Measurements from ENCODE around the gene KIF3B. TPM values are rescaled to one million over a fixed set of nuclear protein-coding genes. Genes with fewer than 3 reads are reported as not detected.

Gene KIF3B
- total RNA-seq, 2 experiments from 2014 or later: 25.4 to 25.7 TPM

- Mint-ChIP-seq H3K36me3 (ENCODE audit: low read depth) (peaks cover 48% of the 10 kb centered on the region), H3K4me3 (no peak overlapping the region), H3K9me3 (no peaks in the 10 kb centered on the region), H3K27me3 (no peaks in the 10 kb centered on the region), H3K4me1 (ENCODE audit: low read depth) (peaks cover 73% of the 10 kb centered on the region), H3K27ac (peak overlapping the region; percentile 40)
- ChIA-PET CTCF (interaction anchor here (1.1 to 1.4 kb wide), 2 partner anchors 20 to 24 kb away, joined by 3 read pairs; no protein-coding TSS in a partner anchor), POLR2A (interaction anchor here (0.7 to 2.0 kb wide), 4 partner anchors 10 to 62 kb away, joined by 3 to 5 read pairs (median 4); no protein-coding TSS in a partner anchor)
- ATAC-seq (no peak), DNase-seq (no peak)
- intact Hi-C loops (cut with micrococcal nuclease): no loop called here
- no peak for TF ChIP-seq CTCF (IDR thresholded peaks at IDR 0.05)
Observed at GRCh38 chr20:32365564-32365963, 88.1 kb downstream of the KIF3B start.

- H3K36me3 Mint-ChIP-seq (ENCODE audit: low read depth): peaks cover 48% of the 10 kb centered on the region
- ChIA-PET CTCF (no interaction called here), POLR2A (interaction anchor here (1.0 kb wide), 1 partner anchor 9 kb away, joined by 6 read pairs; the partner anchor contains the start of gene ASXL1)
- peaks cover 70% of the 10 kb centered on the region for H3K4me1 Mint-ChIP-seq (ENCODE audit: low read depth)
- ATAC-seq: peak; percentile 60
- H3K4me3 Mint-ChIP-seq: no peak overlapping the region
- intact Hi-C loops (cut with micrococcal nuclease): no loop called here
- no peak for DNase-seq
- H3K27me3 Mint-ChIP-seq: no peaks in the 10 kb centered on the region
- no peak for TF ChIP-seq CTCF (IDR thresholded peaks at IDR 0.05)
- H3K9me3 Mint-ChIP-seq: no peaks in the 10 kb centered on the region
- H3K27ac Mint-ChIP-seq: peak overlapping the region; percentile 53
Observed at GRCh38 chr20:32366380-32366779, 88.9 kb downstream of the KIF3B start.

GRCh38 chr20:32368323-32368722, 90.9 kb downstream of the KIF3B start:
- ChIA-PET POLR2A (interaction anchor here (0.6 to 1.3 kb wide), 2 partner anchors 52 to 369 kb away, joined by 3 to 5 read pairs; no protein-coding TSS in a partner anchor), CTCF (no interaction called here)
- no peak for TF ChIP-seq CTCF (IDR thresholded peaks at IDR 0.05)
- Mint-ChIP-seq H3K4me3 (no peak overlapping the region), H3K27ac (peak overlapping the region; percentile 53), H3K4me1 (ENCODE audit: low read depth) (peaks cover 51% of the 10 kb centered on the region), H3K36me3 (ENCODE audit: low read depth) (peaks cover 39% of the 10 kb centered on the region), H3K27me3 (no peaks in the 10 kb centered on the region), H3K9me3 (no peaks in the 10 kb centered on the region)
- ATAC-seq (no peak), DNase-seq (no peak)
- intact Hi-C loops (cut with micrococcal nuclease): no loop called here

- H3K4me3 Mint-ChIP-seq: no peak overlapping the region
- H3K4me1 Mint-ChIP-seq (ENCODE audit: low read depth): peaks cover 45% of the 10 kb centered on the region
- no peak for TF ChIP-seq CTCF (IDR thresholded peaks at IDR 0.05)
- H3K9me3 Mint-ChIP-seq: no peaks in the 10 kb centered on the region
- intact Hi-C loops (cut with micrococcal nuclease): no loop called here
- peak overlapping the region; percentile 70 for H3K27ac Mint-ChIP-seq
- no peaks in the 10 kb centered on the region for H3K27me3 Mint-ChIP-seq
- ATAC-seq: peak; percentile 35
- H3K36me3 Mint-ChIP-seq (ENCODE audit: low read depth): peaks cover 39% of the 10 kb centered on the region
- ChIA-PET POLR2A (interaction anchor here (0.8 kb wide), 1 partner anchor 9 kb away, joined by 3 read pairs; no protein-coding TSS in a partner anchor), CTCF (no interaction called here)
- no peak for DNase-seq
Observed at GRCh38 chr20:32368925-32369324, 91.5 kb downstream of the KIF3B start.

- Mint-ChIP-seq H3K9me3 (no peaks in the 10 kb centered on the region), H3K36me3 (ENCODE audit: low read depth) (peaks cover 38% of the 10 kb centered on the region), H3K27ac (no peak overlapping the region), H3K4me3 (no peak overlapping the region), H3K27me3 (no peaks in the 10 kb centered on the region), H3K4me1 (ENCODE audit: low read depth) (peaks cover 30% of the 10 kb centered on the region)
- ATAC-seq: no peak
- POLR2A ChIA-PET: interaction anchor here (0.6 to 2.2 kb wide), 6 partner anchors 10 to 176 kb away, joined by 3 to 7 read pairs (median 4); partner anchors contain the start of gene ASXL1
- DNase-seq: no peak
- no peak for TF ChIP-seq CTCF (IDR thresholded peaks at IDR 0.05)
- intact Hi-C loops (cut with micrococcal nuclease): no loop called here
- CTCF ChIA-PET: interaction anchor here (0.6 to 1.3 kb wide), 5 partner anchors 10 to 44 kb away, joined by 3 to 4 read pairs (median 3); no protein-coding TSS in a partner anchor
Observed at GRCh38 chr20:32370897-32371296, 93.4 kb downstream of the KIF3B start.
